Stimulated activated CD4-positive, alpha-beta T cell treated with anti-CD3 and anti-CD28 coated beads, Interleukin-1b, Interleukin-23, amount 100 ng/mL, for 24 hours (primary cell): ENCODE results near the gene CACNG1.

Experiments used
- DNase-seq, 4 experiments: peaks; one replicate each; pipeline ENCODE4 v3.0.0-alpha.2; 2020; ENCODE audit warnings: low read depth in 4 of 4, low spot score in 1 of 4

The CACNG1 gene

GRCh38 chr17:67051155-67051538 is 6.8 kb downstream of the CACNG1 start:
- DNase-seq, result no peak

DNA sequence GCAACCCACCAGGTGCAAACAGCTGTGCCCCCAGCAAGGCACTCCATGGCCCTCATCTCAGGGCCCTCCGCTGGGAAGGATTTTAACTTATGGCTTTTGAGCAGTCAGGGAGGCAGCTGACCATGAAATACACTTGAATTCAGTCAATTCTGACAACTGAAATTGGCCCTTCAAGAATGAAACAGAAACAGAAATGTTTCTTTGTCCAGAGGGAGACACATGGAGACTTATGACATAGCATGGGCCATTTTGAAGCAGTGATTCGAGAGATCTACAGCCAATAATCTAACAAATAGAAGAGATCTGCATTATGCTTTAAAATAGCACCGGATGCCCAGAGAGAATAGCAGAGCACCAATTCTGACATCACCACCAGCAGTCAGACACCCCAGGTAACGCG is 7.5 kb downstream of the CACNG1 start:
- no peak for DNase-seq

DNA sequence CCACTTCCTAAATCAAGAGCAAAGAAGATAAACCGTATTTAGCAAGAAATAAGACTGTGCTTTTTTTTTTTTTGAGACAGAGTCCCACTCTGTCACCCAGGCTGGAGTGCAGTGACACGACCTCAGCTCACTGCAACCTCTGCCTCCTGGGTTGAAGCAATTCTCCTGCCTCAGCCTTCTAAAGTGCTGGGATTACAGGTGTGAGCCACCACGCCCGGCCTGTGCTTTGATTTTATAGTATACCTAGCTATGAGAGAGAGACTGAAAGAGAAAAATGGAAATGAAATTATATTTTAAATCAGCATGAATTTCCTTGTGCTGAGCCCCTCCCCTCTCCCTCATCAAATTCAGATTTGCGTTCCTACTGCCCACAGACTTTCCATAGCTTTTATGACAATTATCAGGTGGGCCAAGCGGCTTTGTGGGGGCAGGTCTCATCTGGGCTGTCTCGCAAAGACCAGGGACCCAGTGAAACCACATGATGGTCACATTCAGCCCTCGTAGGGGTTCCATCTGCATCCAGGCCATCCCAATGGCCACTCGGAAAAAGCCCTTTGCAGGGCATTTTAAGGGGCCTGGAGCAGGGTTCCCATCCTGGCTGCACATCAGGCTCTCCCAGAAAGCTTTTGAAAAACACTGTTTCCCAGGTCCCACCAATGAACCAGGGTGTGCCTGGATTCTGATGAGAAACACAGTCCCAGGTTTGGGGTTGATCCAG is 8.5 kb downstream of the CACNG1 start:
- DNase-seq, result no peak

DNA sequence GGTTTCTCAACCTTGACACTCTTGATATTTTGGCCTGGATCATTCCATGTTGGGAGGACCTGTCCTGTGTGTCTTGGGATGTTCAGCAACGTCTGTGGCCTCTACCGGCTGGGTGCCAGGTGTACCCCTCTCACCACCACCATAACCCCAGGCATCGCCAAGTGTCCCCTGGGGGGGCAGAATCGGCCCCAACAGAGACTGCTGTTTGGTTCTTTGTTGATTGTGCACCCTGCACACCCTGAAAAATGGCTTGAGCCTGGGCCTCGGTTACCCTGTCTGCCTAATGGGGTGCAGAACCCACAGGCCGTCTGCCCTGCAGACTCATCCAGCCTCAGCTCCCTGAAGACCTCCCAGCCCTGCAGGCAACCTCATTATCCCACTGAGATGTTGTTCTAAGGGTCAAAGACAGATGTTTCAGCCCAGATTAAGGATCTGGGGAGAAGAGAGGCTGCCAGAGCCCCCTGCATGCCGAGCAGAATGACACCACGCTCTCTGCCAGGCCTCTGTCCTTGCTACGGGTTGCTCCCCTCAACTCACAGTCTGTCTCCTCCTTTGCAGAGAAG is 9.2 kb downstream of the CACNG1 start:
- no peak for DNase-seq

DNA sequence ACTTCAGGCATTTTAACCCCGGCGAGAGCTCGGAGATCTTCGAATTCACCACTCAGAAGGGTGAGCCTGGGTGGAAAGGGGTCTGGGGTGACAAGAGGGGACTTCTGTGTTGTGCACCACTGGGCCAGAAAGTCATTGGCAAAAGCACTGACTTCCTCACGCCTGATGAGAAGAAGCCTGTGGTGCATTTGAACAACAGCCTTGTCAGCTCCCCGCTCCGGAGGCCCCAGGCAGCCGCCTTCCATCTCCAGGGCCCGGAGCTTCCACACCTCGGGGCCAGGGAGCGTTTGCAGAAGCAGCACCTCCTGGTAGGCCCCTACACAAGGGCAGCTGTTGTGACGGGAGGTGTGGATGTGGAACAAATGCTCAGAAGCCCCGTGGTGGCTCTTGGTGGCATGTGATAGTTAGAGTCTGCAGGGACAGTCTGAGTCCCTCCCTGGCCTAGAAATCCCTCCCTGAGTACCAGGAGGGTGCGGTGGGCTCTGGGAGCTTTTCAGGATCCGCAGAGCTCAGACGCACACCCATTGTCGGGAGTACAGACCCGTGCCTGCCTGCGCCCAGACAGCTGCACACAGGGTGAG is 9.7 kb downstream of the CACNG1 start:
- DNase-seq, result no peak

- no peak for DNase-seq
Measured at GRCh38 chr17:67054608-67055007, 10.3 kb downstream of the CACNG1 start.

DNA sequence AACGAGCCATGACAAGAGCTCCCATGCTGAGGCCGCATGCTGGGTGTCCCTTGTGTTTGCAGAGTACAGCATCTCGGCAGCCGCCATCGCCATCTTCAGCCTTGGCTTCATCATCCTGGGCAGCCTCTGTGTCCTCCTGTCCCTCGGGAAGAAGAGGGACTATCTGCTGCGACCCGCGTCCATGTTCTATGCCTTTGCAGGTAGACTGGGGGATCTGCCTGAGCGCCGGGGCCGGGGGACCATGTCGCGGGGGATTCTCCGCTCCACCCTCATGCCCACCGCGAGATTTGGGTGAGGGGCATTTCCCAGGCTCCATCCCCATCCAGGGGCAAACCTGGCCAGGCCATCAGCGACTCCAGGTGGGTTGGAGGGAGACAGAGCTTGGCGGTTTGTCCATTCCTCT is 10.7 kb downstream of the CACNG1 start:
- DNase-seq, result no peak

DNA sequence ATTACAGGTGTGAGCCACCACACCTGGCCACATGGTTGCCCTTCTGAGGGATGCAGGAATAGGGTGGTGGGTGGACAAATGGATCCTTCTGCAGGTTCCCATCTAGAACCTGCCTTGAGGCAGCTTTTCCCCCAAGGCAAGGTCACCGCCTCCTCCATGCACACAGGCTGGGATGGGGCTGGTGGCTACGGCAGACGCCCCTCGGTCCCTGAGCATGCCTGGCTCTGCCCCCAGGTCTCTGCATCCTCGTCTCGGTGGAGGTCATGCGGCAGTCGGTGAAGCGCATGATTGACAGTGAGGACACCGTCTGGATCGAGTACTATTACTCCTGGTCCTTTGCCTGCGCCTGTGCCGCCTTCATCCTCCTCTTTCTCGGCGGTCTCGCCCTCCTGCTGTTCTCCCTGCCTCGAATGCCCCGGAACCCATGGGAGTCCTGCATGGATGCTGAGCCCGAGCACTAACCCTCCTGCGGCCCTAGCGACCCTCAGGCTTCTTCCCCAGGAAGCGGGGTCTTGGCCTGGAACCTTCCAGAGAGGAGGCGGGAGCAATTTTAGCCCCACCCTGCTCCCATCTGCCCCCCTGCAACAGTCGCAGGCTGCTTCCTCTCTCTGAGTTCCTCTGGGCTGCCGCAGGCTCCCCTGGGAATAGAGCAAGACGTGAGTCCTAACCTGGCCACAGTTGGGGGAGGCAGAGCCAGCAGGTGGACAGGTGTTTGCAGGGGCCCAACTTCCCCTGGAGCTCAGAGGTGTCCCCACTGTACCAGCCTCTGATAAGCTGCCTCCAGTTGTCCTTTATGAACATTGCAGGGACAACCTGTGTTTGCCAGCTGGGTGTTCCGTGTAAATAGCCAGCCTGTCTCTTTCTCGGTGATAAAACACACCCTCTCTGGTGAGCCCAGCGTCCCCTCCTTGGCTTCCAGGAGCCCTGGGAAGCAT is 11.7 kb downstream of the CACNG1 start:
- DNase-seq, result no peak

DNA sequence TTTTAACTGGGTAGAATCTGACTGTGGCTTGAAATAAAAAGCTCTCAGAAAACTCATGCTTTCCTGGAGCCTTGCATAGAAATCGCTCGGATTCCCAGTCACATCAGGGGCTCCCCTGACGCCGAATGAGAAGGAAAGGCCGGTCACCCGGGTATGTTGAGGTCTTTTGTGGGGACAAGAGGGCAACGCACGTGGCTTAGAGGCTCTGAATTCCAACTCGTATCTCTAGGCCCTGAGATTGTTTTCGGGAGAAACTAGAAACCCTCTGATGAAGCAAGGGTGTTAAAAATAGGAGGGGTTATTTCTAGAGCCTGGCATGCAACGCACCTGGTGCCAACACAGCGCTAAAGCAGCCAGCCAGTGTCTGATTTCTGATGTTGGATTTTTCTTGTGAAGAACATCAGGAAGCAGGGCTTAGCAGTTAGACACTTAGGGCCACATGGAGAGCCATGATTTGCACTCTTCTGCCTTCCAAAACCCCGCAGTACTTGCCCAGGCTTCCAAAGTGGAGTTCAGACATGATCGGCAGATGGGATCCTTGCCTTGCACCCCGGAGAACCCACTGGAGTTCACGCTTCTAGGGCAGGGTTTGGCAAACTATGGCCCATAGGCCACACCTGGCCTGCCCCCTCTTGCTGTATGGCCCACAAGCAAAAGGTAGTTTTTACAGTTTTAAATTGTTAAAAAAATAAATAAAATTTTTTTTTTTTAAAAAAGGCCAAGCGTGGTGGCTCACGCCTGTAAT is 12.6 kb downstream of the CACNG1 start:
- DNase-seq, result no peak

DNA sequence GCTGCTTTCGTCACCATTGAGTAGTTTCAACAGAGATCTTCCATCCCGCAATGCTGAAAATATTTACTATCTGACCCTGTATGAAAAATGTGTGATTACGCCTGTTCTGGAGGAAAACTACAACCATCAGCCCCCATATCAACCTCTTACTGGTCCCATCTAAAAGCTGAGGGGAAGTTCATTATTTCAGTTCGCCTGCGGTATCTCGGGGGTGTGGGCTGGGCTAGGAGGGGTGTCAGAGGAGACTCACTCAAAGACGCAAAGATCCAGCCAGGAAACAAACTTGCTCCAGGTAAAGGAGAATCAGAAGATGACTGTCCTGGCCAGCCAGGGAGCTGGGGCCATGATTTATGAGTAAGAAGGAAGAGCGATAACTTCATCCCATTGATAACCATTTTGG is 13.7 kb downstream of the CACNG1 start:
- no peak for DNase-seq

- DNase-seq, result no peak
Measured at GRCh38 chr17:67059372-67059771, 15.0 kb downstream of the CACNG1 start.

DNA sequence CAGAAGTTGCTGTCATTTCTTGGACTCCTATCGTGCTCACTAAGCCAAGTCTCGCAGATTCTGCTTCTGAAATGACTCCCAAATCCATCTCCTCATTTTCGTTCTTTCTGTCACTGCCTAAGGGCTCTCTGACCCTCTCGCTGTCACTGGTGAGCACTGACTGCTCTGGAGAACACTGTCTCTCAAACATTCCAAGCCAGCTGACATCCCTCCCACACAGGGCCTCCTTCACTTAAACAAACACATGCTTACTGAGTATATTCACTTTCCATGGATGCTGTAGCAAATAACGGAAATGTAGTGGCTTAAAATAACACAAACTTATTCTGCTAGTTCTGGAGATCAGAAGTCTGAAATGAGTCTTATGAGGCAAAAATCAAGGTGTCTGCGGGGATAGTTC is 18.8 kb downstream of the CACNG1 start:
- no peak for DNase-seq

GRCh38 chr17:67066717-67067116 is 22.4 kb downstream of the CACNG1 start:
- no peak for DNase-seq

DNA sequence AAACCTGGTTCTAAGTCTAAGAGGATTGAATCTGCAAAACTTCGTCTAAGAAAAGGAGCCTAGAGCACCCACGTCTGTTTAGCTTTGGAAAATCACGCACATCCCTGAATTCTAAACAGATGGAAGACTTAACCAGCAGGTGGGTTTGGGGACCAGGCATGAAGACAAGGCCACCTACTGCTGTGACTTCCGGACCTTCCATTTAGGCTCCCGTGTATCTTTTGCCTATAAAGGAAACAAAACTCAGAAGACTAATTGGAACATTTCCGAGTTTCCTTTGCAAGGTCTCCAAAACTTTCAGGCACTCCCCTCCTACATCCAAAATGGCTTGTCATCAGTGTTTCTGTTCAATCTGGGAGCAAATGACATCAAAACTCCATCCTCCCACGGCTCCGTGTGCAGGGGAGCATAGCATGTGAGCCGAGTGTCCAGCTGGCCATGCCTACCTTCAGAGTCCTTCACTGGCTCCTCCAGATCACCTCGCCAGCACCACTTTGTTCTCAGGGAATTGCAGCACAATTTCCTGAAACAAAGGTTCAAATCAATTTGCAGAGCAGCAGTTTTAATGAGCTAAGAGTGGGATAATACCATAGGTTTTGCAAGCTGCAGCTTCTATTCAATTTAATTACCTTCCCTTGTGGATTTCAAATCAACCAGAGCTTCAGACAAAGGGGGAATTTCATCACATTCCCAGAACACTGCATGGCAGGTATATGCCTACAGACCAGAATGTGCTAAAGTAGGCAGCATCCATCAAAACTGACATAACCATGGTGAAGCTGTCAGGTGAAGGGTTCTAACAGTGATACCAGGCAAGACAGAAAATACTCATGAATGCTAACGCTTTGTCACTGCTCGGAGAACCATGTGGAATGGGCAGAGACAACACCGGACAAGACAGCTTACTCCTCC is 23.5 kb downstream of the CACNG1 start:
- no peak for DNase-seq

GRCh38 chr17:67068999-67069398 is 24.6 kb downstream of the CACNG1 start:
- no peak for DNase-seq

- DNase-seq, result no peak
Measured at GRCh38 chr17:67069603-67070136, 25.3 kb downstream of the CACNG1 start.

- no peak for DNase-seq
Measured at GRCh38 chr17:67071595-67071994, 27.2 kb downstream of the CACNG1 start.

DNA sequence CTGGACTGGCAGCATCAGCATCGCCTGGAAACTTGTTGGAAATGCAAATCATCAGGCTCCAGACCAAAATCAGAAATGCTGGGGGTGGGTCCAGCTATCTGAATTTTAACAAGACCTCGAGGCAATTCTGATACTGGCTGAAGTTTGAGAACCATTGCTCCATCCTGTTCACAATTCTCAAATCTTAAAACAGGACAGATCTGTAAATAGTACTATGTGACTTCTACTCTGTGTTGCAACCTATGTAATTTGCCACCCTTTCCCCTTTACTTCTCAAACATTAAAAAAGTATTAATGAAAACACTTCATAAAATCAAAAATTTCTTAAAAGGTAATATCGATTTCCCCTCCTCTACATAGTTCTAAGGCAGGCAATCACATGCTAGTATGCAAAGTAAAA is 28.5 kb downstream of the CACNG1 start:
- DNase-seq, result no peak

GRCh38 chr17:67074781-67075180 is 30.4 kb downstream of the CACNG1 start:
- DNase-seq, result no peak

GRCh38 chr17:67076290-67076689 is 31.9 kb downstream of the CACNG1 start:
- DNase-seq, result no peak
